Activated CD8-positive, alpha-beta memory T cell treated with anti-CD3 and anti-CD28 coated beads for 1 hour (primary cell): Measurements from ENCODE around the gene MAN2B1.
"Not testable (repeated sequence)": the region's sequence is repeated elsewhere in the genome, so short reads cannot be mapped to it uniquely, and the experiment has no call there.

Source experiments
- DNase-seq, 2 donors: peaks; one replicate each; pipeline ENCODE4 v3.0.0-alpha.2; 2020; ENCODE audit warnings: low read depth in 1 of 2; ENCODE audit errors: extremely low read depth in 1 of 2

MAN2B1 gene

GRCh38 chr19:12664406-12665280, 1.9 kb downstream of the MAN2B1 start:
- no peak for DNase-seq

- DNase-seq = no peak
Measured at GRCh38 chr19:12660980-12661379, 5.6 kb downstream of the MAN2B1 start.

- no peak for DNase-seq
Measured at GRCh38 chr19:12657966-12658365, 8.6 kb downstream of the MAN2B1 start.

GRCh38 chr19:12656899-12657571, 9.5 kb downstream of the MAN2B1 start:
- DNase-seq = no peak

- DNase-seq = no peak
Measured at GRCh38 chr19:12655546-12655945, 11.0 kb downstream of the MAN2B1 start.

GRCh38 chr19:12652219-12652618, 14.3 kb downstream of the MAN2B1 start:
- no peak for DNase-seq

- no peak for DNase-seq
Measured at GRCh38 chr19:12649941-12650340, 16.6 kb downstream of the MAN2B1 start.

GRCh38 chr19:12648088-12648487, 18.5 kb downstream of the MAN2B1 start:
- DNase-seq = no peak

GRCh38 chr19:12647490-12648071, 19.0 kb downstream of the MAN2B1 start:
- DNase-seq = no peak

GRCh38 chr19:12647047-12647446, 19.5 kb downstream of the MAN2B1 start:
- no peak for DNase-seq

- DNase-seq = no peak
Measured at GRCh38 chr19:12646551-12646950, 20.0 kb downstream of the MAN2B1 start.

GRCh38 chr19:12643716-12644115, 22.8 kb downstream of the MAN2B1 start:
- not testable (repeated sequence) for DNase-seq

- no peak for DNase-seq
Measured at GRCh38 chr19:12642506-12642905, 24.0 kb downstream of the MAN2B1 start.

- DNase-seq = no peak
Measured at GRCh38 chr19:12641456-12641855, 25.1 kb downstream of the MAN2B1 start.

- peak; percentile 72 to 75 for DNase-seq
Measured at GRCh38 chr19:12639901-12640613, 26.5 kb downstream of the MAN2B1 start.

GRCh38 chr19:12638611-12639182, 27.8 kb downstream of the MAN2B1 start:
- no peak for DNase-seq

GRCh38 chr19:12636631-12637030, 29.9 kb downstream of the MAN2B1 start:
- DNase-seq = no peak

- DNase-seq = no peak
Measured at GRCh38 chr19:12629215-12629614, 37.3 kb downstream of the MAN2B1 start.

- no peak for DNase-seq
Measured at GRCh38 chr19:12628040-12629022, 38.2 kb downstream of the MAN2B1 start.

- DNase-seq = no peak
Measured at GRCh38 chr19:12626958-12627357, 39.6 kb downstream of the MAN2B1 start.
